ENCODE measurements around the gene IFT172. TPM values are rescaled to one million over a fixed set of nuclear protein-coding genes. Genes with fewer than 3 reads are reported as not detected.

The IFT172 gene
- total and polyA plus RNA-seq, 2 donors (not counting 3 experiments of a cell fraction or from before 2014, with no cell fraction given), result 29.4 to 34.1 TPM

DNA sequence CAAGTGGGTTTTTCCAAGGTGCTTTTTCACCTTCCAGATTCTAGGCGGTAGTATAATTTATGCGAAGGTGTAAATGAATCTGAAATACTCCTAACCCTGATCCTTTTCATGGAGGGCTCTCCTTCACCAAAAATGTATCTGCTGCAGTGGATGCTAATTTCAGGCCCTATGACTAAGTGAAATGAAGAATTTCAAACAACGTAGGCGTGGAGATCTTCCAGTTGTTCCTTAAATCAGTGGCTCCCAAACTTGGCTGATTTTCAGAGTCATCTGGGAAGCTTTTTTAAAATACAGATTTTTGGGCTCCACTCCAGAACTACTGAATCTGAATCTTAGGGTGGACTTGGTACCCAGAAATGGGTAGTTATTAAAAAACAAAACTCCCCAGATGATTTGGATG, 12.6 kb upstream of the IFT172 start:
- no peak overlapping the region for H3K27ac ChIP-seq (ENCODE audit: insufficient read depth, low read depth, low read length)
- BruUV-seq (replicated peaks), result no TSS peak
- no peak overlapping the region for H2AFZ ChIP-seq (ENCODE audit: low read depth, low read length)
- intact Hi-C loops (cut with micrococcal nuclease), result no loop called here
- no peaks in the 10 kb centered on the region for H3K9me3 ChIP-seq (replicated peaks; ENCODE audit: control insufficient read depth, insufficient read depth, low read length)
- H3K4me3 ChIP-seq (replicated peaks in 1 of 3; ENCODE audit: insufficient read depth in 1 of 3, low read depth in 1 of 3, low read length in 3 of 3), result no peak overlapping the region
- no peak overlapping the region for H3K4me2 ChIP-seq (ENCODE audit: insufficient read depth, low read length)
- no peaks in the 10 kb centered on the region for H3K36me3 ChIP-seq (ENCODE audit: control insufficient read depth in 2 of 2, extremely low read depth in 1 of 2, insufficient read depth in 2 of 2, low read length in 2 of 2)
- ChIA-PET CTCF (no interaction called here), POLR2A (no interaction called here)
- FAIRE-seq (no peak), DNase-seq (ENCODE audit: low read depth, low spot score) (no peak)
- dilution Hi-C loops (cut with MboI; ENCODE audit: extremely low pct_ligation_motif_present, low sequenced_read_pairs), result no loop called here
- H3K9ac ChIP-seq (replicated peaks; ENCODE audit: extremely low read depth, insufficient read depth, low read length), result no peak overlapping the region
- H4K20me1 ChIP-seq (replicated peaks; ENCODE audit: control insufficient read depth, extremely low read depth, insufficient read depth, low read length), result no peaks in the 10 kb centered on the region
- no peaks in the 10 kb centered on the region for H3K79me2 ChIP-seq (ENCODE audit: control insufficient read depth, insufficient read depth, low read length)
- H3K9me1 ChIP-seq (replicated peaks; ENCODE audit: control insufficient read depth, extremely low read depth, insufficient read depth, low read length), result no peaks in the 10 kb centered on the region
- peaks cover under 1% of the 10 kb centered on the region for H3K4me1 ChIP-seq (ENCODE audit: control insufficient read depth, extremely low read depth, insufficient read depth, low read length)
- TF ChIP-seq MAX (IDR thresholded peaks at IDR 0.05; ENCODE audit: insufficient read depth, insufficient read length), result no peak
- no peak for TF ChIP-seq POLR2A (IDR thresholded peaks at IDR 0.05; ENCODE audit: low read depth, low read length)
- TF ChIP-seq CTCF (IDR thresholded peaks at IDR 0.05; ENCODE audit: extremely low read depth in 1 of 2, insufficient read depth in 1 of 2, low read depth in 1 of 2, low read length in 2 of 2), result no peak
- TF ChIP-seq FOS (IDR thresholded peaks at IDR 0.05; ENCODE audit: borderline replicate concordance, insufficient read depth, low read length), result no peak
- no peak for TF ChIP-seq JUN (IDR thresholded peaks at IDR 0.05; ENCODE audit: borderline replicate concordance, insufficient read depth, insufficient read length, low read depth)
- no peak for TF ChIP-seq POLR2AphosphoS5 (IDR thresholded peaks at IDR 0.05; ENCODE audit: insufficient read depth, low read depth, low read length)
- TF ChIP-seq MYC (IDR thresholded peaks at IDR 0.05; ENCODE audit: low read depth, low read length), result no peak
- no peak for TF ChIP-seq GATA2 (IDR thresholded peaks at IDR 0.05; ENCODE audit: insufficient read depth, insufficient read length, low read depth, low read length)
- no peak for TF ChIP-seq EZH2 (IDR thresholded peaks at IDR 0.05; ENCODE audit: borderline replicate concordance, low read depth, low read length, severe bottlenecking)
- no peaks in the 10 kb centered on the region for H3K27me3 ChIP-seq (ENCODE audit: control insufficient read depth in 2 of 2, insufficient read depth in 2 of 2, low read length in 2 of 2)
